H54 (cell line): Measurements from ENCODE around the gene ADISSP.
A peak's percentile ranks its signal among the peaks of the same experiment; 100 is the strongest.
"Not testable (repeated sequence)": the region's sequence is repeated elsewhere in the genome, so short reads cannot be mapped to it uniquely, and the experiment has no call there.

Source experiments
- DNase-seq: peaks from one replicate; pipeline ENCODE4 v3.0.0; 2011; ENCODE audit warnings: low spot score, mixed read lengths; ENCODE audit not compliant: insufficient read length
- FAIRE-seq: peaks from 3 replicates; lab custom pipeline; 2011; peaks lifted over from hg19 to GRCh38; lab: Jason Lieb, UNC
- POLR2A ChIP-seq: IDR thresholded peaks from 2 replicates; pipeline ENCODE4 v1.6.1; 2011; ENCODE audit warnings: low read depth, mild to moderate bottlenecking, low read length

The ADISSP gene

DNA sequence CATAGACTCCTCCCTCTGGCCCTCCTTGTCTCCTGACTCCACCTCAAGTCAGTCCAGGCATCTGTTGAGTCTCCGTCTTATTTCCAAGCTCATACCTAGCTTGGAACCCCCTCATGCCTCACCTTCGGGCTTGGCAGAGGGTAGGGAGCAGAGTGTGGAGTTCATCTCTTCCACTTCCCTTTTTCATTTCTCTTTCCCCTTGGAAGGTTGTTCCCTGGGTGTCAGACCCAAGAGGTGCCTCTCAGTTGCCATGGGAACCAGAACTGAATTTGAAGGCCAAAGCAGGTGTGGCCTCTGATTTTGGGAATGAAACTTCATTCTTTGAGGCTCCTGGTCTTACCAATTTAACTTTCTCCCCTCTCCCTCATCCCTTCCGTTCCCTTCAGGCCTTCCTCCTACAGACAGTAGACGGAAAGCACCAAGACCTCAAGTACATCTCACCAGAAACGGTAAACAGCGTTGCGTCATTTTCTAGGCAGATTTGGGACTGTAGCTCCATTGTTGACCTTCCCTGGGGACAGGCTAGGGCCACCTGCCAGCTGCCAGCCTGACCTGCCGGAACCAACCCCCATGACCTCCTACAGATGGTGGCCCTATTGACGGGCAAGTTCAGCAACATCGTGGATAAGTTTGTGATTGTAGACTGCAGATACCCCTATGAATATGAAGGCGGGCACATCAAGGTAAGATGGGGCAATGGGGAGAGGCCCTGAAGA, 35.1 kb upstream of the ADISSP start:
- FAIRE-seq (no peak), DNase-seq (no peak)
- TF ChIP-seq POLR2A = no peak

DNA sequence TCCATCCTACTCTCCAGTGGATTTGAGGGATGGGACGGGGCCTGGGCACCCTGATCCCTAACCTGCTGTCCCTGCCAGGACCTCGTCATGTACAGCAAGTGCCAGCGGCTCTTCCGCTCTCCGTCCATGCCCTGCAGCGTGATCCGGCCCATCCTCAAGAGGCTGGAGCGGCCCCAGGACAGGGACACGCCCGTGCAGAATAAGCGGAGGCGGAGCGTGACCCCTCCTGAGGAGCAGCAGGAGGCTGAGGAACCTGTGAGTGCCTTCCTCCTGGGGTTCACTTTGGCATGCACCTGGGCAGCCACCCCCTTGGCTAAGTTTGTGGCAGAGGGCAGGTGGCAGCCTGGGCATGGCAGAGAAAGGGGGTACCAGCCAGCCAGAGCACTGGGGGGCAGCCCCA, 34.3 kb upstream of the ADISSP start:
- FAIRE-seq (no peak), DNase-seq (no peak)
- no peak for TF ChIP-seq POLR2A

DNA sequence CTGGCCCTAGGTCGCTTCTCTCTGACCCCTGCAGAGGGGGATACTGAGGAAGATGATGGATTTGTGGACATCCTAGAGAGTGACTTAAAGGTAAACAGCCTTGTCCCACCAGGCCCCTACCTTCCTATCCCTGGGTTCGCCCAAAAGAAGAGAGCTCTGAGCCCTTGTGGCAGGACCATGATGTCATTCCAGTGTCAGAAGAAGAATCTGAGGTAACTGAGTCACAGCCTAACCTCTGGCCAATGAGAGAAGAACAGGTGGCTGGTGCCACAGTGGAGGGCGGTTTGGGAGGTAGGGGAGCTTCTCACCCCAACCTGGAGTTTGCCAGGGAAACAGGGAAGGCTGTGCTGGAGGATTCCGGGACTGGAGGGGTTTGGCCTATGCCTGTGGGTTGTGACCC, 33.7 kb upstream of the ADISSP start:
- no peak for TF ChIP-seq POLR2A
- no peak for DNase-seq
- no peak for FAIRE-seq

DNA sequence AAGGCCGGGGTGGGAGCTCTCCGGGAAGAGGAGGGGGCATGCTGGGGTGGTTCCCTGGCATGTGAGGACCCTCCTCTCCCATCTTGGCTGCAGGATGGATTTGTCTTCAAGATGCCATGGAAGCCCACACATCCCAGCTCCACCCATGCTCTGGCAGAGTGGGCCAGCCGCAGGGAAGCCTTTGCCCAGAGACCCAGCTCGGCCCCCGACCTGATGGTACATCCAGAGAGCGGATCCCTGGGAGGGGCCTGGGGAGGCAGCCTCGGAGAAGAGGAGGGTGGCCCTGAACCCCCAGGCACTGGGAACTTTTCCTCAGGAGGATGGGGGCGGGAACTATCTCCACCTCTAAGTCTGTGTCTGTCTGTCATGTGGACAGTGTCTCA, 33.3 kb upstream of the ADISSP start:
- TF ChIP-seq POLR2A = no peak
- DNase-seq = no peak
- FAIRE-seq = no peak

DNA sequence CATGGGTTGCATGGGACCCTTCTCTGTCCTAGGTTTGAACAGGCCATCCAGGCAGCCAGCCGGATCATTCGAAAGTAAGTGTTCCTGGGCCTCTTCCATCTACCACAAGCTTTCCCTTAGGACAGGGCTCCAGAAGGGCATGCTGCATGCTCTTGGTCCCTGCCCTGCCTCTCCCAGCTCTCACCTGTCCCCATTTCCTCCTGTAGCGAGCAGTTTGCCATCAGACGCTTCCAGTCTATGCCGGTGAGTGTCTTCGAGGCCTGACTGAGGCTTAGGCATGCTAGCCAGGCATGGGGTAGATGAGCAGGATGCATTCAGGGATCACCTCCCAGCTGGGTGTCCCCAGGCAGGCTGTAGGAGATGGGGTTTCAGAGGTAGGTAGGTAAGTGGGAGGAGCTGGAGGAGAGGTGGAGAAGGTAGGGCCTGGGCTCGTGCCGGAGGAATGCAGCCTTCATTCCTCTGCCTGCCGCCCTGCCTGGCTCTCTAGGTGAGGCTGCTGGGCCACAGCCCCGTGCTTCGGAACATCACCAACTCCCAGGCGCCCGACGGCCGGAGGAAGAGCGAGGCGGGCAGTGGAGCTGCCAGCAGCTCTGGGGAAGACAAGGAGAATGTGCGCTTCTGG, 32.8 kb upstream of the ADISSP start:
- no peak for DNase-seq
- no peak for TF ChIP-seq POLR2A
- FAIRE-seq = no peak

DNA sequence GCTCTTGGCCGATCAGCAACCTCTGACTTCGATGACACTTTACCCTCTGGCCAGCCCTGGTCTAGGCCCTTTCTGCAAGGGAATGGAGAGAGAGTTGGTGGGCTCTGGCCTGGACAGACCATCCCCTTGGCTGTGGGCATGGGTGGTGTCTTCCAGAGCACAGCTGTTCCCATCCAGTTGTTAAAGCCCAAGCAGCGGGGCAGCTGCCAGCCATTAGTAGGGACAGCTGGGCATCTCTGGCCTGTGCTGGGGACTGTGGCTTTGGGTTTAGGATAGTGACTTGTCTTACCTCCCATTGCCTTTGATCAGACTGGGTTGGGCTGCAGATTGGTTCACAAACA, 31.3 kb upstream of the ADISSP start:
- TF ChIP-seq POLR2A = no peak
- FAIRE-seq (no peak), DNase-seq (no peak)

DNA sequence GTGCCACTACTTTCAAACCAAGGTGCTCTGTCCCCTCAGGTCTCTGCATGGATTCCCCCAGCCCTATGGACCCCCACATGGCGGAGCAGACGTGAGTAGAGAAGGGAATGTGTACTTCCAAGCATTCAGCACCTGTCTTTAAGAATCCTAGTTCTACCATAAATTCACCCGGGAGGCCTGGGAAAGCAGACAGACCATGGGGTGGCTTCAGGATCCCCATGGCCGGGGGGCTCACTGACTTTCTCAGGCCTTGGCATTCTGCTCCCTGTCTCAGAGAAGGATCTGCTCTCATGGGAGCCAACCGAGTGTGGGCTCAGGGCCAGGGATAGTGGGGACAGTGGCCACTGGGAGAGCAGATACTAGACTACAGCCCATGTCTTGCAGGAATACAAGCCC, 30.8 kb upstream of the ADISSP start:
- DNase-seq = no peak
- no peak for TF ChIP-seq POLR2A
- no peak for FAIRE-seq

DNA sequence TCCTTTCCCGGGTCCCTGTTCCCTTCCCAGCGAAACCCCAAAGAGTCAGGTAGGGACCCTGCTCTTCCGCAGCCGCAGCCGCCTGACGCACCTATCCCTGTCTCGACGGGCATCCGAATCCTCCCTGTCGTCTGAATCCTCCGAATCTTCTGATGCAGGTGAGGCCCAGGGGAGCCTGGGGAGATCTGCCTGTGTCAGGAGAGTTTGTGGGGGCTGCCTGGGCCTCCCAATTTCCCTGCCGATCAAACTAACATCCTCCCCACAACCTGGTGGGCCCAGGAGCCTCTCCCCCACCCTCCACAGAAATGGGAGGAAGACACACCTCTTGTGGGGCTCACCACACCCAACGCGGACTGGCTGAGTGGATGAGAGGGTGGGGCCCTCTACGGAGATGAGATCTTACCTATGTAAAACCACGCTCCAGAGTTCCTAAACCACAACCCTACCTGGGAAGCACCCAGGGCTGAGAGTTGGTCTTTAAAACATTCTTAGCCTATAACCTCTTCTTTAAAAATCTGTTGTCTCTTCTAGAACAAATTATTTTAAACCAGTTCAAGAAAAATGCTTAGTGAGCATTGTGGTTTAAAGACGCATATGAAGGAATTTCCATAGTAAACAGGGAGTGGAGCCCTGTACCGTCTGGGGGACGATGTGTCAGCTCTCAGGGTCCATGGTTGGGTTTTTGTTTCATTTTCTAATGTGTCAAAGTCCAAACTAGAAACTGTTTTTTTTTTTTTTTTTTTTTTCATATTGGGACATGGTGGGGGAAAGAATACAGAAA, 30.2 kb upstream of the ADISSP start:
- TF ChIP-seq POLR2A = no peak
- FAIRE-seq = no peak
- no peak for DNase-seq

DNA sequence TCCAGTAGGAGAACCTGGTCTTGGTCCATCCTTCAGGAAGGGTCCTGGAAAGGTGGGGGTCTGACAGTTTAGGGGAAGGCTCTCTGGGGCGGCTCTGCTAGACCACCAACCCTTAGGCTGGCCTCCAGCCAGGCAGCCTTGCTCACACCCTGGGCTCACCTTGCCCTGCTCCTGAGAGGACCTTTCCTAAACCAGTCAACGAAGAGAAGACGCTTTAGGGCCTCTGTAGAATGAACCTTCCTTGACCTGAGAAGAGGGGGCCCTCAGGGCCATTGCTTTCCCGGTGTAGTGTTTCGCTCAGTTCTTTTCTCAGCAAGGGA, 29.6 kb upstream of the ADISSP start:
- FAIRE-seq = no peak
- no peak for DNase-seq
- no peak for TF ChIP-seq POLR2A

DNA sequence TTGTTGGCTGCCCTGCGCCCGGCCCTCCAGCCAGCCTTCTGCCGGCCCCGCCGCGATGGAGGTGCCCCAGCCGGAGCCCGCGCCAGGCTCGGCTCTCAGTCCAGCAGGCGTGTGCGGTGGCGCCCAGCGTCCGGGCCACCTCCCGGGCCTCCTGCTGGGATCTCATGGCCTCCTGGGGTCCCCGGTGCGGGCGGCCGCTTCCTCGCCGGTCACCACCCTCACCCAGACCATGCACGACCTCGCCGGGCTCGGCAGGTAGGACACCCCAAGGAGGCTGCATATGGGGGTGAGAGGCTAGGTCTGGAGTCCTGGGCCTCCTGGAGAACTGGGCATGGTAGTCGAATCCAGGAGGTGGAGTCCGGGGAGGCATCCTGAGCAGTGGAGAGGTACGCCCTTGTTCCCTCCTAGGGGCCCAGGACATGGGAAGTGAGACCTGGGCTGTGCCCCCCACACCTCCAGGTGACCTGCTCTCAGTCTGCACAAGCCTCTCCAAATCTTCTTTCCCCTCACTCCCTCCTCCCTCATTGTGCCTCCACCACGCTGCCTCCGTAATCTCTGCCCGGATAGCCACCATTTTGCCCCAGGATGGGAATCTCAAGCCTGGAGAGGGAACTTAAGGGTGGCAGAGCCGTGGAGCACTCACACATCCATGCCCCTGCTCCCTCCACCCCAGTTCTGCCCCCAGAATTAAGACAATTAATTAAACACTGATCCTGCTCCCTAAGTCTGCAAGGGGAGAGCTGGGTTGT, 29.1 kb upstream of the ADISSP start:
- TF ChIP-seq POLR2A = no peak
- FAIRE-seq (no peak), DNase-seq (no peak)

DNA sequence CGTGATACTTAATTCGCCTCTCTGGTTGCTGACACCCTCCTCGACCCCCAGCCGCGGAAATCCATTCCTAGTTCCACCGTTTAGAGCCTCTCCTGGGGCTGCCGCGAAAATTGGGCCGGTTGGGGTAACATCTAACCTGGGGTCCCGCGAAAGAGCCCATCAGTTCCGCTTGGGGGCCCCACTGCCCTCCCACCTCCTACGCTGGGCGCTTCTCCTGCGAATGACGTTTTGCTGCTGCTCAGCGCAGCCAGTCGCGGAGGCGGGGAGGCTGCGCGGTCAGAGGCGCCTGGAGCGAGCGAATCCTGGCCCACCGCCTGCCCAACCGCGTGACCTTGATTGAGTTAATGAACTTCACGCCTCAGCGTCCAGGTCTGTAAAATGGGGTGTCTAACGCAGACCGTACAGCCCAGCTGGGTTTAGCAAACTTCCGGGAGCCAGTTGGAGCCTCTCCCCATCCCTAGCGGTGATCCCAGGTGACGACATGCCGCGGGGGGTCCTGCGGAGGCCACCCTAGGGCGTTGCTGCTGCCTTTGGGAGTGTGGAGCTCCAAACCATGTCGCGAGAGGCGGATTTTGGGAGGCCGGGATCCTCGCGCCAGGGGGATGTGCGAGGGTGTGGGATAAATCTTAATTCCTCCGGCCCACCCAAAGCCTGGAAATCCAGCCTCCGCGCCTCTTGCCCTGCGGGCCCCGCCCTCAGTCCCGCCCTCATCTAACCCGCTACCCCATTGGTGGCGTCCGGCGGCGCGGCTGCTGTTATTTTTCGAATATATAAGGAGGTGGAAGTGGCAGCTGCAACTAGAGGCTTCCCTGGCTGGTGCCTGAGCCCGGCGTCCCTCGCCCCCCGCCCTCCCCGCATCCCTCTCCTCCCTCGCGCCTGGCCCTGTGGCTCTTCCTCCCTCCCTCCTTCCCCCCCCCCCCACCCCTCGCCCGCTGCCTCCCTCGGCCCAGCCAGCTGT, 28.2 kb upstream of the ADISSP start, which contains the start of gene CDC25B:
TSS of gene CDC25B (plus strand) at position 800 of the 958 bp plus-strand sequence. CDS start 222 bp downstream, outside the sequence.
- TF ChIP-seq POLR2A = peak; percentile 79
- DNase-seq (peak; percentile 89), FAIRE-seq (no peak)

DNA sequence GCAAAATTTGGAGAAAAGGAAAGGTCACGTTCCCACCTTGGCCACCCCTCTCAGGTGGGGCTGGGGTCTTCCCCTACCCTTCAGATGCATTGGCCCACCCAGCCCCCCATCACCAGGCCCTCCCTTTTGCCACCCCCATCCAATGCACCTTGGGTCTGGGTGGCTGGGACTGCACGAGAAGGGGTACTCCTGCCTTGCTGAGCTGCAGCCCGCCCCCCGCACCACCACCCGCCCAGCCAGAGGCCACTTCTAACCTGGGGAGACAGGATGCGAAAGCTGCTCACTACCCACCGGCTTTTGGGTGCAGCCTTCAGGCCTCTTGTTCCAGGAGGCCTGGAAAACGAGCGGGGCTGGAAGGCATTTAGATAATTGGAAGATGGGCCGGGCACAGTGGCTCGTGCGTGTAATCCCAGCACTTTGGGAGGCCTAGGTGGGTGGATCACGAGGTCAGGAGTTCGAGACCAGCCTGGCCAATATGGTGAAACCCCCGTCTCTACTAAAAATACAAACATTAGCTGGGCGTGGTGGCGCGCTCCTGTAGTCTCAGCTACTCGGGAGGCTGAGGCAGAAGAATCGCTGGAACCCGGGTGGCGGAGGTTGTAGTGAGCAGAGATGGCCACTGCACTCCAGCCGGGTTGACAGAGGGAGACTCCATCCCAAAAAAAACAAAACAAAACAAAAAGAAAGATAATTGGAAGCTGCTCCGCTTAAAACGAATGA, 27.3 kb upstream of the ADISSP start:
- DNase-seq (no peak), FAIRE-seq (no peak)
- TF ChIP-seq POLR2A = no peak

DNA sequence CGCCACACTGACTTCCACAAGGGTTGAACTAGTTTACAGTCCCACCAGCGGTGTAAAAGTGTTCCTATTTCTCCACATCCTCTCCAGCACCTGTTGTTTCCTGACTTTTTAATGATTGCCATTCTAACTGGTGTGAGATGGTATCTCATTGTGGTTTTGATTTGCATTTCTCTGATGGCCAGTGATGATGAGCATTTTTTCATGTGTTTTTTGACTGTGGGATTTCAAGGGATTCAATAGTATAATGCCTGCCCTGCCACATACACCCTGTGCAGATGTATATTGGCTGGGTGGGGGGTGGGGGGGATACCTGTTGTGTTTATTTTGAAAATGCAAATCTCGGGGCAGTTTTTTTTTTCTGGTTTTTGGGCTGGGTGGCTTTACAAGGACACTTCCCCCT, 26.6 kb upstream of the ADISSP start:
- DNase-seq, FAIRE-seq: not testable (repeated sequence)

DNA sequence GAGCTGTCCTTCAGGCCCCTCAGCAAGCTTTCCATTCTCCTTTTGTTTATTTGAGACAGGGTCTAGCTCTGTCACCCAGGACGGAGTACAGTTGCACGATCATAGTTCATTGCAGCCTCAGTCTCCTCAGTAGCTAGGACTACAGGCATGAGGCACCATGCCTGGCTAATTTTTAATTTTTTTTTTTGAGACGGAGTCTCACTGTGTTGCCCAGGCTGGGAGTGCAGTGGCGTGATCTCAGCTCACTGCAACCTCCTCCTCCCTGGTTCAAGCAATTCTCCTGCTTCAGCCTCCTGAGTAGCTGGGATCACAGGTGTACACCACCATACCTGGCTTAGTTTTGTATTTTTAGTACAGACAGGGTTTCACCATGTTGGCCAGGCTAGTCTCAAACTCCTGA, 21.6 kb upstream of the ADISSP start:
- not testable (repeated sequence) for FAIRE-seq

More for the DNA sequence above, 21.6 kb upstream of the ADISSP start:
- DNase-seq = not testable (repeated sequence)
